ENCODE results near the gene DNAJB4. TPM values are rescaled to one million over a fixed set of nuclear protein-coding genes. Genes with fewer than 3 reads are reported as not detected.

DNAJB4 gene
- total and polyA plus RNA-seq, 2 experiments from 2014 or later = 12.4 to 12.9 TPM

GRCh38 chr1:78060857-78061563 lies 56.3 kb downstream of the DNAJB4 start:
- Mint-ChIP-seq H3K4me1 (no peaks in the 10 kb centered on the region), H3K27ac (peak overlapping the region; percentile 67; the same call in 1 of the 2 replicates), H3K27me3 (ENCODE audit: insufficient read depth, low read depth, poor library complexity) (no peaks in the 10 kb centered on the region), H3K36me3 (ENCODE audit: low read depth) (no peaks in the 10 kb centered on the region), H3K4me3 (no peak overlapping the region), H3K9me3 (no peaks in the 10 kb centered on the region)
- ATAC-seq = peak; percentile 71
- Histone ChIP-seq H3K4me2 (no peak overlapping the region), H4K20me1 (replicated peaks; ENCODE audit: insufficient read depth) (no peaks in the 10 kb centered on the region; the same call in 1 of the 2 replicates), H3K4me1 (ENCODE audit: insufficient read depth) (no peaks in the 10 kb centered on the region), H2AFZ (0 out of 2 replicates have a peak overlapping the region, but pooled peaks have one; percentile 9), H3K27ac (ENCODE audit: low read depth) (no peak overlapping the region), H3F3A (replicated peaks; ENCODE audit: low read depth) (no peaks in the 10 kb centered on the region), H3K27me3 (ENCODE audit: insufficient read depth) (no peaks in the 10 kb centered on the region), H3K36me3 (ENCODE audit: insufficient read depth) (no peaks in the 10 kb centered on the region), H3K9me2 (ENCODE audit: insufficient read depth) (peaks cover 4% of the 10 kb centered on the region; the same call in 1 of the 2 replicates), H3K79me2 (replicated peaks; ENCODE audit: insufficient read depth) (no peaks in the 10 kb centered on the region), H3K4me3 (no peak overlapping the region)
- peak; percentile 26 for DNase-seq (ENCODE audit: low spot score)
- TF ChIP-seq ZNF331 (CRISPR knock-in tag; IDR thresholded peaks at IDR 0.05; ENCODE audit: low read depth) (no peak), CTCF (conservative IDR thresholded peaks at IDR 0.05; ENCODE audit: low read depth in 2 of 2) (peak in 1 of 2 experiments; percentile 44; a peak in 2 of 4 replicates), EZH2 (IDR thresholded peaks at IDR 0.05; ENCODE audit: low read depth, unreplicated experiment) (no peak), ETS1 (IDR thresholded peaks at IDR 0.05) (no peak), CREB1 (CRISPR knock-in tag; IDR thresholded peaks at IDR 0.05; ENCODE audit: low read depth) (no peak), STAT1 (IDR thresholded peaks at IDR 0.05; ENCODE audit: unreplicated experiment) (no peak), EZH2phosphoT487 (IDR thresholded peaks at IDR 0.05; ENCODE audit: unreplicated experiment) (no peak), ZNF114 (CRISPR knock-in tag; IDR thresholded peaks at IDR 0.05) (no peak)

- Mint-ChIP-seq H3K36me3 (ENCODE audit: low read depth) (no peaks in the 10 kb centered on the region), H3K27me3 (ENCODE audit: insufficient read depth, low read depth, poor library complexity) (no peaks in the 10 kb centered on the region), H3K4me3 (no peak overlapping the region), H3K9me3 (no peaks in the 10 kb centered on the region), H3K4me1 (no peaks in the 10 kb centered on the region), H3K27ac (no peak overlapping the region)
- no peak overlapping the region for H3K4me3 ChIP-seq
- no peak for ATAC-seq
- no peaks in the 10 kb centered on the region for H3K4me1 ChIP-seq (ENCODE audit: insufficient read depth)
- DNase-seq (ENCODE audit: low spot score) = no peak
- no peak overlapping the region for H3K27ac ChIP-seq (ENCODE audit: low read depth)
- H3K4me2 ChIP-seq = no peak overlapping the region
- H2AFZ ChIP-seq = no peak overlapping the region
- no peaks in the 10 kb centered on the region for H3K79me2 ChIP-seq (replicated peaks; ENCODE audit: insufficient read depth)
- peaks cover 3% of the 10 kb centered on the region; the same call in 1 of the 2 replicates for H3K9me2 ChIP-seq (ENCODE audit: insufficient read depth)
- H4K20me1 ChIP-seq (replicated peaks; ENCODE audit: insufficient read depth) = no peaks in the 10 kb centered on the region; the same call in 1 of the 2 replicates
- no peaks in the 10 kb centered on the region for H3K36me3 ChIP-seq (ENCODE audit: insufficient read depth)
- H3F3A ChIP-seq (replicated peaks; ENCODE audit: low read depth) = no peaks in the 10 kb centered on the region
- no peaks in the 10 kb centered on the region for H3K27me3 ChIP-seq (ENCODE audit: insufficient read depth)
- no peak for TF ChIP-seq REST (IDR thresholded peaks at IDR 0.05; ENCODE audit: unreplicated experiment)
Observed at GRCh38 chr1:78061825-78062523, 57.2 kb downstream of the DNAJB4 start.

All from GM23338 (cell line).